HepG2 (cell line): Measurements from ENCODE around the gene ST3GAL5. TPM values are rescaled to one million over a fixed set of nuclear protein-coding genes. Genes with fewer than 3 reads are reported as not detected.

ENCODE experiments used
- AKNA ChIP-seq: sonication (generic); formaldehyde crosslinking; IDR thresholded peaks from 2 replicates; pipeline ENCODE4 v1.4.0; 2020; ENCODE audit warnings: missing genetic modification reagents, borderline replicate concordance
- CENPBD1 ChIP-seq: sonication (generic); formaldehyde crosslinking; IDR thresholded peaks from 2 replicates; pipeline ENCODE4 v1.8.0; 2022; ENCODE audit warnings: missing genetic modification reagents, low read depth, mild to moderate bottlenecking, borderline replicate concordance
- CERS6 ChIP-seq: sonication (generic); formaldehyde crosslinking; IDR thresholded peaks from 2 replicates; pipeline ENCODE4 v1.5.0; 2020; ENCODE audit warnings: missing genetic modification reagents
- FLYWCH1 ChIP-seq: sonication (generic); formaldehyde crosslinking; IDR thresholded peaks from 2 replicates; pipeline ENCODE4 v1.8.1; 2023; ENCODE audit warnings: mild to moderate bottlenecking, missing genetic modification reagents
- FOXA1 ChIP-seq, 2 experiments: fragments of 450-650 bp in 1 of 2; sonication (generic) in 1 of 2; formaldehyde crosslinking in 1 of 2; IDR thresholded peaks; 2 replicates each; pipeline versions ENCODE4 v1.4.0 to v1.6.1; 2016 to 2020; ENCODE audit warnings: missing genetic modification reagents in 1 of 2
- GMEB1 ChIP-seq: sonication (generic); formaldehyde crosslinking; IDR thresholded peaks from 2 replicates; pipeline ENCODE4 v1.5.1; 2020; ENCODE audit warnings: missing genetic modification reagents, mild to moderate bottlenecking, borderline replicate concordance
- MAFK ChIP-seq, 2 experiments: IDR thresholded peaks in 1 of 2; conservative IDR thresholded peaks in 1 of 2; 2 replicates each; pipeline ENCODE4 v1.6.1; 2011; ENCODE audit warnings: improper control_type of control experiment in 2 of 2, low read length in 2 of 2
- MZF1 ChIP-seq: sonication (generic); formaldehyde crosslinking; IDR thresholded peaks from 2 replicates; pipeline ENCODE4 v1.8.1; 2023; ENCODE audit warnings: mild to moderate bottlenecking, missing genetic modification reagents, borderline replicate concordance
- PAF1 ChIP-seq: IDR thresholded peaks from 2 replicates; pipeline ENCODE4 v1.6.1; 2016; ENCODE audit warnings: missing genetic modification reagents, missing compliant biosample characterization
- PAWR ChIP-seq: sonication (generic); formaldehyde crosslinking; IDR thresholded peaks from 2 replicates; pipeline ENCODE4 v1.4.0; 2020; ENCODE audit warnings: missing genetic modification reagents, mild to moderate bottlenecking, borderline replicate concordance
- SP5 ChIP-seq: IDR thresholded peaks from 2 replicates; pipeline ENCODE4 v1.6.1; 2016; ENCODE audit warnings: low read depth, borderline replicate concordance
- THAP11 ChIP-seq: IDR thresholded peaks from 2 replicates; pipeline ENCODE4 v1.6.1; 2016; ENCODE audit warnings: missing biosample characterization, missing genetic modification reagents
- TRIM24 ChIP-seq: sonication (generic); formaldehyde crosslinking; IDR thresholded peaks from 2 replicates; pipeline ENCODE4 v1.8.0; 2022; ENCODE audit warnings: mild to moderate bottlenecking, missing genetic modification reagents
- USF2 ChIP-seq, 2 experiments: sonication (generic) in 1 of 2; formaldehyde crosslinking in 1 of 2; IDR thresholded peaks; 2 replicates each; pipeline versions ENCODE4 v1.5.1 to v1.6.1; 2011 to 2020; ENCODE audit warnings: borderline replicate concordance in 1 of 2, low read depth in 1 of 2, low read length in 1 of 2, mild to moderate bottlenecking in 1 of 2, missing genetic modification reagents in 1 of 2, moderate library complexity in 1 of 2
- ZNF569 ChIP-seq: sonication (generic); formaldehyde crosslinking; IDR thresholded peaks from 2 replicates; pipeline ENCODE4 v1.5.0; 2020; ENCODE audit warnings: mild to moderate bottlenecking, missing genetic modification reagents, moderate library complexity, borderline replicate concordance
- polyA plus RNA-seq, 8 experiments: library from polyadenylated mRNA; depleted of rRNA in 3 of 8; stranded (reverse) in 7 of 8; unstranded in 1 of 8; fragments of >200 nt; fragmentation: Illumina TruSeq in 4 of 8; extraction: Trizol in 4 of 8; gene quantifications; 2 replicates each; pipeline versions ENCODE4 v1.2.1 to v1.2.3, GENCODE V29; 2011 to 2016; ENCODE audit warnings: low read depth in 4 of 8, missing spikeins in 1 of 8, mixed read lengths in 1 of 8; ENCODE audit not compliant: insufficient read depth in 1 of 8
- total RNA-seq, 5 experiments: library from RNA; depleted of rRNA; stranded (reverse); fragments of >200 nt; fragmentation: Illumina TruSeq; extraction: Trizol; gene quantifications; 2 replicates each; pipeline ENCODE4 v1.2.3, GENCODE V29; 2016; ENCODE audit warnings: low read depth in 1 of 5

ST3GAL5 gene
- total and polyA plus RNA-seq, 2 of the 13 experiments (the other 11 are each of a cell fraction or from before 2014, with no cell fraction given), result 1.3 to 2.0 TPM

- TF ChIP-seq PAF1 (CRISPR knock-in tag) (no peak), THAP11 (CRISPR knock-in tag) (peak; percentile 62; the same call in 1 of the 2 replicates), FLYWCH1 (CRISPR knock-in tag) (no peak), ZNF569 (CRISPR knock-in tag) (no peak), SP5 (CRISPR knock-in tag) (peak; percentile 48; the same call in 1 of the 2 replicates), AKNA (CRISPR knock-in tag) (no peak), CENPBD1 (CRISPR knock-in tag) (no peak), CERS6 (CRISPR knock-in tag) (no peak), PAWR (CRISPR knock-in tag) (no peak), FOXA1 (IDR thresholded peaks at IDR 0.05) (no peak), FOXA1 (CRISPR knock-in tag; IDR thresholded peaks at IDR 0.05) (no peak), USF2 (IDR thresholded peaks at IDR 0.05; ENCODE audit: low read depth, low read length) (peak; percentile 67; the same call in 1 of the 2 replicates), USF2 (CRISPR knock-in tag; IDR thresholded peaks at IDR 0.05; ENCODE audit: borderline replicate concordance) (peak; percentile 36; the same call in 1 of the 2 replicates), MAFK (conservative IDR thresholded peaks at IDR 0.05 in 1 of 2, IDR thresholded peaks at IDR 0.05 in 1 of 2; ENCODE audit: low read length in 2 of 2) (no peak), GMEB1 (CRISPR knock-in tag) (peak; percentile 76), MZF1 (no peak), TRIM24 (CRISPR knock-in tag) (no peak)
Measured at GRCh38 chr2:85888684-85889626, at the start of gene ST3GAL5 (continued).
